HG03135 (cell line): Measurements from ENCODE around the gene XPO6.

Source experiments
- ATAC-seq: cut with Tn5 transposase; IDR thresholded peaks from one replicate; pipeline ENCODE4 v1.9.1; 2021; ENCODE audit warnings: mild to moderate bottlenecking, moderate library complexity; ENCODE audit not compliant: unreplicated experiment

Gene XPO6

DNA sequence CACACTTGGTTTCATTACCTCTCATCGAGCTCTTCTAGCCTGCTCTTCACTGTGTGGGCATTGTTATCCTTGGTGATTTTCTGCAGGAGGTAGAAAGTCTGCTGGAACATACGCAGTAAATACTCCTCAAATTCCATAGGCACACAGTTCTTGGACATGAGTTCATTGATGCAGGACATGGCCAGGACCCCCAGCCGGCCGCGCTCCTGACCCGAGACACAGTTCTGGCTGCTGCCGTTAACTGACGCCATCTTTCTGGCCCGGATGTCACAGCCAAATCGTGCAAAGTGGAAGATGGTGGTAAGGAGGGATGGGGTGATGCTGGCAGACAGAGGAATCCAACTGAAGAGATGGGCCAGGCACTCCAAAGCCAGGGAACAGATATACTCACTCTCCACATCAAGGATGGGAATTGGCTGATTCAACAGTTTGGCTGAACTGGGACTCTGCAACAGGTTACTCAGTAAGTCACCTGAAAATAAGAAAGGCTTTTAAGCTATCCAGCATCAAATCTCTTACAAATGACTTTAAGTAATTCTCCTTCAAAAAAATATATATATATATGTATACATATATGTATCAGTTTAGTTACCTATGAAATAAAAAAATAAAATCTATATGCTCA, 55.6 kb downstream of the XPO6 start:
- ATAC-seq: no peak

- ATAC-seq: no peak
Observed at GRCh38 chr16:28155293-28155692, 56.5 kb downstream of the XPO6 start.

GRCh38 chr16:28151180-28151579, 60.6 kb downstream of the XPO6 start:
- ATAC-seq: no peak

GRCh38 chr16:28149011-28149888, 62.5 kb downstream of the XPO6 start:
- ATAC-seq: no peak

DNA sequence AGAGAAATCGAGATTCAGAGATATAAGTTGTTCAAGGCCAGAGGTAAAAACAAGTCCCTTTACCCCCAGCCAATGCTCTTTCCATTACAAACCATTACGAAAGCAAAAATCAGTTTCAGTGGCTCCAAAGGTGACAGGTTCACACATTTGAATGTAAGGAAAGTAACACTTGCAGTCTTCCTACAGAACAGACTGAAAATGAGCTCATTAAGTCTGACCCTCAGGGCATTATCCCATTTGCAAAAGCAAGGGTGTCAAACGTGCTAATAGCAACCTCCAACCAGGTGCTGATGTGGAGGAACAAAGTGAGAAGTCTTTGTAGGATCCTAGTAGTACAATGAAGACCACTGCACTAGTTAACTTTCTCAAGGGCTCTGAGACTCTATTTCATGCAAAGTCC, 65.2 kb downstream of the XPO6 start:
- ATAC-seq: no peak

DNA sequence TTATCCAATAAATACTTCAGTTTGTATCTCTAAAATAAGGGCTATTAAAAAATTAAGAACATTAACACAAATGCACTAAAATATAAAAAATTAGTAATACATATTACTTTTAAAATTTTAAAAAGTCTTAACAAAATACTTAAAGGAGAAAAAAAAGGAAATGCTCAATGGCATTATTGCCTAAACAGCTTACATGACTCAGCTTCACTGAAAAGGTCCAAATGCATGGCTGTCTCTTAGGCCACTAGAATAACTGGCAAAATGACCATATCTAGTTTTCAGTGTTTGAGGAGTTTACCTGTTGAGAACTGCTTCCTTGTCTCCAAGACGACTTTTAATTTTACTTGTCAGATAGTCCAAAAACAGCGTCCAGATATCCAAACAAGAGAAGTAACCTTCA, 66.0 kb downstream of the XPO6 start:
- no peak for ATAC-seq

GRCh38 chr16:28140788-28141618, 70.8 kb downstream of the XPO6 start:
- ATAC-seq: peak; percentile 64

DNA sequence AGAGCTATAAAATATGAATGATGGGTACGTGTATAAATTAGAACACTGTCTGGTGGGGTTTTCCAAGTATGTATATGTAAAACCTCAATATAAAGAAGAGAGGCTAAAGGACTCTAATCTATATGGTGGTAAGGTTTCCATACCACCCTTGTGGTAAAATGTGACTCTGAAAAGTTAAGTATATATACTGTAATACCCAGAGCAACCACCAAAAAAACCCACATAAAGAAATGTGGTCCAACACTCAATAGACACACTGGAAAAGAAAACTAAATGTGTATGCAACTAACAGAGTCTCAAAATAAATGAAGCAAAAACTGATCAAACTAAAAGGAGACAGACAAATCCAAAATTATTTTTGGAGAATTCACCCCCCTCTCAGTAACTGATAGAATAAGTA, 72.2 kb downstream of the XPO6 start:
- no peak for ATAC-seq

GRCh38 chr16:28136751-28137434, 74.9 kb downstream of the XPO6 start:
- ATAC-seq: no peak

DNA sequence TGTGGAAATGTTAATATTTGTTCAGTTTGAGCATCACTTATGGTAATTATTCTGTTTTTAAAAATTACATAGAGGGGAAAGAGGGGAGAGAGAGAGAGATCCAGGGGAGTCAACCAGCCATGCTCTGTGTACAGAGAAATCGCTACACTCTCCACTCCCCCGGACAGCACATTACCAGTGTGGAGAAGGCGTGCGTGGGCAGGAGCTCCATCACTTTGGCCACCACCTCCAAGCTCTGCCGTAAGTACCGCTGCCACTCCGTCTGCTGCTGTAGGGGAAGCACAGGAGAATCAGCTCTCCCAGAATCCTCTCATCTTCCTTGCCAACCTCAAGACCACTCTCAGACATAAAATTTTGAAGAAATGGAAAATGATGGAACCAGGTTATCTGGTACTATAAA, 78.1 kb downstream of the XPO6 start:
- ATAC-seq: no peak

- no peak for ATAC-seq
Observed at GRCh38 chr16:28131743-28132393, 79.9 kb downstream of the XPO6 start.

DNA sequence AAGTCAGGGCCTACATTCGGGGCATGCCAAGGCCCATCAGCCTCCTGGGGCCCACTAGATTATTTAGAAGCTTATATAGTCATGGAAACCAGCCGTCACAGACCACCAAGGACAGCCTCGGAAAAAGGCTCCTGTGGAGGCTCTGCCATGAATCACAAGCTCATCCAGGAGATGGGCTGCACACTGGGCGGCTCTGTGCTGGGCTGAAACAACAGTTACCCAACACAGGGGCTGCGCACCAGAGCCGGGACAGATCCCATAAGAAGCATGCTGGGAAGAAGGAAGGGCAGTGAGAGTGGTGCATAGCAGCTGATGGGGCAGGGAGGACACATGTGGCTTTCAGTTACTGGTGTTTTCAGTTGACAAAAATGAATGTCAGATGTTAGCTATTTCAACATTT, 80.6 kb downstream of the XPO6 start:
- no peak for ATAC-seq

- no peak for ATAC-seq
Observed at GRCh38 chr16:28130099-28131088, 81.4 kb downstream of the XPO6 start.

- no peak for ATAC-seq
Observed at GRCh38 chr16:28126684-28127620, 84.8 kb downstream of the XPO6 start.

DNA sequence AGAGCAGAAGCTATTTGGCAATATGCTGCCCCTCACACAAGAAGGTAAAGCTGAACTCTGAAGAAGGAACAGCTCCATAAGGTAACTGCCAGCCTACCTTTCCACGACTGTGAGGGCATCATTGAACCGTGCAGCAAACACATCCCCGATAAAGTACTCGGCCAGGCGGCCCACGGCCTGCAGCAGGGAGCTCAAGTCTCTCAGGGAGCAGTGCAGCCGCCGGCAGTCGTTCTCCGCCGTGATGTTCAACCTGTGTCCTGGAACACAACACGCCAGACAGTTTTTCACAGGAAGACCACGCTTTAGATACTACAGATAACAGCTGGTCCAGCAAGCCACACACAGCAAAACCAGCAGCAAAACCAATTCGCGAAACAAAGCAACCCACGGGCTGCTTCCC, 86.2 kb downstream of the XPO6 start:
- no peak for ATAC-seq

DNA sequence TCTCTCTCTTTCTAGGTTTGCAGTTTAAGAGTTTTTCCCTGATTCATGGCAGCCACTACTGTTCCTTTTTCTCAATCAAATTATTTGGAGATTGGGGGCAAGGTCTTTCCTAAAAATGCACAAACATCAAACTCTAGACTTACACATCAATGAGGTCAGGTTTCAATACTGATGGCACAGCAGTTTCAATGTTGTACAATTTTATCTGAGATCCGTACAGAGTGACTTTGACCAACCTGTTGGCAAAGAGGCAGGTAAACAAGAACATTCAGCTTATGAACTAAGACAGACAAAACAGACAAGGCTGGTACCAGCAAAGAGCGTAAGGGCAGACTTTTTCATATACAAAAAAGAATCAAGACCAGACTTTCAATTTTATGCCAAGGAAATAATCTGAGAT, 90.2 kb downstream of the XPO6 start:
- no peak for ATAC-seq

- no peak for ATAC-seq
Observed at GRCh38 chr16:28120754-28121153, 91.0 kb downstream of the XPO6 start.

DNA sequence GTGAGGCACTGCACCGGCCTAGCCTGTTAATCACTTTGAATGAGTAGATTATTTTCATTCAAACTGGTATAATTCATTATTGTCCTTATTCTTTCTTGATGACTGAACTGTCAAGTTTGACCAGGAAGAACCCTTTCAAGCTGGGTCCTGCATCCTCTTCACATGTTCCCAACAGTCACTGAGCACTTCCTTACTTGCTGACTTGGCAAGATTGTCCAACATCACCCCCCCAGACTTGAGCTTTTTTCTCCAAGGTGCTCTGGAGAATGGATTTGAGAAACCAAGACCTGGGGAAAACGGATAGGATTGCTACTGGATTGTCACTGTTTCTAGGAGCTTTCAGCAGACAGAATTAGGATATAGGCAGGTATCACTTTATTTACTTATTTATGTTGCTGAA, 93.1 kb downstream of the XPO6 start:
- ATAC-seq: no peak
